Measurements from ENCODE around the gene ANKS3.

ANKS3 gene

GRCh38 chr16:4734063-4734729 is at the start of gene ANKS3, which contains the start of gene DNAAF8:
Gene ANKS3, minus strand, starts transcription at chr16:4734271. Its CDS starts 4,122 bp downstream, at chr16:4730149.
Gene DNAAF8, plus strand, starts transcription at chr16:4734537. Its CDS starts 1,978 bp downstream, at chr16:4736515.
- H3K36me3 ChIP-seq (ENCODE audit: control insufficient read depth in 2 of 2, insufficient read depth in 2 of 2, low read length in 2 of 2), result peaks cover 8 to 17% of the 10 kb centered on the region in 2 donors
- H3K4me3 ChIP-seq (ENCODE audit: low read length in 2 of 2), result peak within 1 kb of the TSS; percentile 81 to 88
- H3K9me3 ChIP-seq (ENCODE audit: control insufficient read depth in 2 of 2, low read length in 2 of 2), result no peaks in the 10 kb centered on the region
- peak within 1 kb of the TSS; percentile 81 to 83 for H3K27ac ChIP-seq (ENCODE audit: low read depth in 2 of 2, low read length in 2 of 2)
- H3K9ac ChIP-seq (ENCODE audit: low read depth in 1 of 2, low read length in 2 of 2), result peak within 1 kb of the TSS; percentile 61 to 64
- no peaks in the 10 kb centered on the region for H3K27me3 ChIP-seq (ENCODE audit: control insufficient read depth in 2 of 2, insufficient read depth in 2 of 2, low read length in 2 of 2)
- peaks cover 6 to 9% of the 10 kb centered on the region in 2 donors for H3K4me1 ChIP-seq (ENCODE audit: control insufficient read depth in 2 of 2, insufficient read depth in 2 of 2, low read length in 2 of 2)

DNA sequence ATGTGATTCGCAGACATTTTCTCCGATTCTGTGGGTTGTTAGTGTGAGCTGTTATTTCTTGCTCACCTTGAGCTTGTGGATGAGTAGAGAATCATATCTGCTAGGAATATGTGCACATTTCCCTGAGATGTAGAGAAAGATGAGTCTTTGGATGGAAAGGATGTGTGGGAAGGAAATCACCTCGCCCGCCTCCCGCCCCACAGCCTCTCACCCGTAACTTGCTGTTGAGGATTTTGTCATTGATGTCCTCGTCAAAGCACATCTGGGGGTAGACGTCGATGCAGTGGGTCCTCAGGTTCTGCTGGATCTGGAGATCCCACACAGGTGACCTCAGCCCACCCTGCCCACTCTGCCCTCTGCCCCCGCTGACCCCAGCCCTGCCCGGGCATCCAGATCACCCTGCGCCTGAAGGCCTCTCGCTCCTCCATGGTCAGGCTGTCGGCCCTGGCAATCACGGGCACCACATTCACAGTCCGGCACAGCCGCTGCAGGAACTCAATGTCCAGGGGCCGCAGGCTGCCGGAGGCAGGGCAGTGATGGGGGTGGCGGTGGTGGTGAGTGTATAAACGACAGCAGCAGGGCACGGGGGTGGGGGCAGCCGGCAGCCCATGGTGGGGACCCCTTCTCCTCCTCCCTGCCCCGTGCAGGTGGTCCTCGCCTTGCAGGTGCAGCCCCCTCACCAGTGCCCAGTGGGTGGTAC is 49.3 kb upstream of the ANKS3 start:
- Histone ChIP-seq H3K4me1 (ENCODE audit: control insufficient read depth in 2 of 2, insufficient read depth in 2 of 2, low read length in 2 of 2) (peaks cover 0 to 2% of the 10 kb centered on the region in 2 donors), H3K27me3 (ENCODE audit: control insufficient read depth in 2 of 2, insufficient read depth in 2 of 2, low read length in 2 of 2) (peaks cover 0 to 2% of the 10 kb centered on the region in 2 donors), H3K9ac (ENCODE audit: low read depth in 1 of 2, low read length in 2 of 2) (no peak overlapping the region), H3K9me3 (ENCODE audit: control insufficient read depth in 2 of 2, low read length in 2 of 2) (no peaks in the 10 kb centered on the region), H3K27ac (ENCODE audit: low read depth in 2 of 2, low read length in 2 of 2) (no peak overlapping the region), H3K4me3 (ENCODE audit: low read length in 2 of 2) (no peak overlapping the region), H3K36me3 (ENCODE audit: control insufficient read depth in 2 of 2, insufficient read depth in 2 of 2, low read length in 2 of 2) (no peaks in the 10 kb centered on the region)

DNA sequence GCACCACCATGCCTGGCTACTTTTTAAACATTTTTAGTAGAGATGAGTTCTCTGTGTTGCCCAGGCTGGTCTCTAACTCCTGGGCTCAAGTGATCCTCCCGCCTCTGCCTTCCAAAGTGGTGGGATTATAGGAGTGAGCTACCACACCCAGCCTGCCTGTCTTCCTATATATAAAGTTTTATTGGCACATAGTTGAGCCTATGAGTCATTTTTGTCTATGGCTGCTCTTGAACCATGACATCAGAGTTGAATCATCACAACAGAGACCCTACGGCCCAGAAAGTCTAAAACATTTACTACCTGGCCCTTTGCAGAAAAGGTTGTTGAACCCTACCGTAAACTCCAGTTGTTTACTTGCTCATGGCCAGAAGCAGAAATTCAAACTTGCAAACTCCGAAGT is 46.2 kb upstream of the ANKS3 start:
- no peaks in the 10 kb centered on the region for H3K36me3 ChIP-seq (ENCODE audit: control insufficient read depth in 2 of 2, insufficient read depth in 2 of 2, low read length in 2 of 2)

DNA sequence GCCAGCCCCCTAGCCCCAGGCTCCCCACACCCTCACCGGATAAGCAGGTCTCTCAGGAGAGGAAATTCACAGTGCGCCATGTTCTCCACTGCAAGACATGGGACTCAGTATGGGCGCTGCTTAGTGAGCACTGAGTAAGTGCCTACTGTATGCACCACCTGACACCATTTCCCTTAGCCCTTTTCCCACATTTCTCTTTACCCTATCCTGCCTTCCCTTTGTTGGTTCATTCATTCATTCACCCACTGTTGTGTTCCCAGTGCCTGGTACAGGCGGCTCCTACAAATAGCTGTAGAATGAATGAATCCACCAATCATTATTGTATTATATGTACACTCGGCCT is 44.0 kb upstream of the ANKS3 start:
- H3K4me3 ChIP-seq (ENCODE audit: low read length in 2 of 2), result no peak overlapping the region
- H3K27ac ChIP-seq (ENCODE audit: low read depth in 2 of 2, low read length in 2 of 2), result no peak overlapping the region
- H3K4me1 ChIP-seq (ENCODE audit: control insufficient read depth in 2 of 2, insufficient read depth in 2 of 2, low read length in 2 of 2), result peaks cover 0 to 2% of the 10 kb centered on the region in 2 donors
- H3K36me3 ChIP-seq (ENCODE audit: control insufficient read depth in 2 of 2, insufficient read depth in 2 of 2, low read length in 2 of 2), result no peaks in the 10 kb centered on the region
- no peak overlapping the region for H3K9ac ChIP-seq (ENCODE audit: low read depth in 1 of 2, low read length in 2 of 2)
- H3K9me3 ChIP-seq (ENCODE audit: control insufficient read depth in 2 of 2, low read length in 2 of 2), result no peaks in the 10 kb centered on the region
- no peaks in the 10 kb centered on the region for H3K27me3 ChIP-seq (ENCODE audit: control insufficient read depth in 2 of 2, insufficient read depth in 2 of 2, low read length in 2 of 2)

More for the DNA sequence above, 46.2 kb upstream of the ANKS3 start:
- Histone ChIP-seq H3K4me1 (ENCODE audit: control insufficient read depth in 2 of 2, insufficient read depth in 2 of 2, low read length in 2 of 2) (peaks cover 0 to 2% of the 10 kb centered on the region in 2 donors), H3K27ac (ENCODE audit: low read depth in 2 of 2, low read length in 2 of 2) (no peak overlapping the region), H3K4me3 (ENCODE audit: low read length in 2 of 2) (no peak overlapping the region), H3K9me3 (ENCODE audit: control insufficient read depth in 2 of 2, low read length in 2 of 2) (no peaks in the 10 kb centered on the region), H3K9ac (ENCODE audit: low read depth in 1 of 2, low read length in 2 of 2) (no peak overlapping the region), H3K27me3 (ENCODE audit: control insufficient read depth in 2 of 2, insufficient read depth in 2 of 2, low read length in 2 of 2) (no peaks in the 10 kb centered on the region)

GRCh38 chr16:4777339-4778049 is 43.4 kb upstream of the ANKS3 start:
- Histone ChIP-seq H3K27ac (ENCODE audit: low read depth in 2 of 2, low read length in 2 of 2) (no peak overlapping the region), H3K9ac (ENCODE audit: low read depth in 1 of 2, low read length in 2 of 2) (no peak overlapping the region), H3K4me3 (ENCODE audit: low read length in 2 of 2) (no peak overlapping the region), H3K36me3 (ENCODE audit: control insufficient read depth in 2 of 2, insufficient read depth in 2 of 2, low read length in 2 of 2) (no peaks in the 10 kb centered on the region), H3K9me3 (ENCODE audit: control insufficient read depth in 2 of 2, low read length in 2 of 2) (no peaks in the 10 kb centered on the region), H3K27me3 (ENCODE audit: control insufficient read depth in 2 of 2, insufficient read depth in 2 of 2, low read length in 2 of 2) (no peaks in the 10 kb centered on the region), H3K4me1 (ENCODE audit: control insufficient read depth in 2 of 2, insufficient read depth in 2 of 2, low read length in 2 of 2) (peaks cover 0 to 2% of the 10 kb centered on the region in 2 donors)

DNA sequence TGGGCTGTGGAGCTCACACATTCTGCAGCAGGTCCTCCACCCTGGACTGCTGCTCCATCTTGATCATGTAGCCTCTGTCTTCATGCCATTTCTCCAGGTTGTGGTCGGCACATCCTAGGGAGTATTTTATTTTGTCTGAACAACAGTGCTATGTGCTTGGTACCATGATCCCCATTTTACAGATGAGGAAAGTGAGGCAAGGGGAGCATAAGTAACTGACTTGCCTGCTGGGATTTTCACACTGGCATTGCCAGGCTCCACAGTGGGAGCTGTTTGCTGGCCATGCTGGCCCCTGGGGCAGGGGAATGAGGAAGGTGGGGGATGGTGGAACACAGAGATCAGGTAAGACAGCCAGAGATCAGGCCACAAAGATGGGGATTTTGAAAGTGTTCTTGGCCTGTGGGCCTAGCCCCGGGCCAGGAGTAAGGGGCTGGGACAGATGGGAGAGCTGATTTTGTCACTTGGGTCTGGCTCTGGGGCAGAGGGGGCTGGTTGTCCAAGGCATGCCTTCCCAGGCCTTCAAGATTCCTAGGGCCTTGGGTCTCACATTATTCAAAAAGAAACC is 42.2 kb upstream of the ANKS3 start:
- H3K27ac ChIP-seq (ENCODE audit: low read depth in 2 of 2, low read length in 2 of 2), result no peak overlapping the region
- H3K36me3 ChIP-seq (ENCODE audit: control insufficient read depth in 2 of 2, insufficient read depth in 2 of 2, low read length in 2 of 2), result no peaks in the 10 kb centered on the region
- peaks cover 0 to 2% of the 10 kb centered on the region in 2 donors for H3K4me1 ChIP-seq (ENCODE audit: control insufficient read depth in 2 of 2, insufficient read depth in 2 of 2, low read length in 2 of 2)
- H3K4me3 ChIP-seq (ENCODE audit: low read length in 2 of 2), result no peak overlapping the region
- H3K9ac ChIP-seq (ENCODE audit: low read depth in 1 of 2, low read length in 2 of 2), result no peak overlapping the region
- H3K9me3 ChIP-seq (ENCODE audit: control insufficient read depth in 2 of 2, low read length in 2 of 2), result no peaks in the 10 kb centered on the region
- H3K27me3 ChIP-seq (ENCODE audit: control insufficient read depth in 2 of 2, insufficient read depth in 2 of 2, low read length in 2 of 2), result no peaks in the 10 kb centered on the region

DNA sequence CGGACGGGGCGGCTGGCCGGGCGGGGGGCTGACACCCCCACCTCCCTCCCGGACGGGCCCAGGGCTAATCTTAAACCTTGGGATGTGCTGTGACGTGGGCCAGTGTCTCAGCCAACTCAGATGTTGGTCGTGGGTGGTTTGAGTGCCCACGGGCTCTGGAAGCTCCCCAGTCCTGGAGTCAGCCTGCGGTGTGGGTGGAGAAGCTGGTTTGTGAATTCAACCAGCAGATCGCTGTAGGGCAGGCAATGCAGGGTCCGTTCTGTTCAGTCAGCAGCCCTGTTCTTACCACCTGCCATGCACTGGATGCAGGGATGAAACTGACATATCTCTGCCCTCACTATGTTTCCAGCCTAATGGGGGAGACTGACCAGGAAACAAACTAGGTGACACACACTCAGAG is 40.9 kb upstream of the ANKS3 start:
- H3K27ac ChIP-seq (ENCODE audit: low read depth in 2 of 2, low read length in 2 of 2), result no peak overlapping the region
- no peak overlapping the region for H3K9ac ChIP-seq (ENCODE audit: low read depth in 1 of 2, low read length in 2 of 2)
- no peaks in the 10 kb centered on the region for H3K9me3 ChIP-seq (ENCODE audit: control insufficient read depth in 2 of 2, low read length in 2 of 2)
- H3K36me3 ChIP-seq (ENCODE audit: control insufficient read depth in 2 of 2, insufficient read depth in 2 of 2, low read length in 2 of 2), result no peaks in the 10 kb centered on the region
- H3K4me3 ChIP-seq (ENCODE audit: low read length in 2 of 2), result no peak overlapping the region
- H3K4me1 ChIP-seq (ENCODE audit: control insufficient read depth in 2 of 2, insufficient read depth in 2 of 2, low read length in 2 of 2), result peaks cover 0 to 2% of the 10 kb centered on the region in 2 donors
- H3K27me3 ChIP-seq (ENCODE audit: control insufficient read depth in 2 of 2, insufficient read depth in 2 of 2, low read length in 2 of 2), result no peaks in the 10 kb centered on the region

DNA sequence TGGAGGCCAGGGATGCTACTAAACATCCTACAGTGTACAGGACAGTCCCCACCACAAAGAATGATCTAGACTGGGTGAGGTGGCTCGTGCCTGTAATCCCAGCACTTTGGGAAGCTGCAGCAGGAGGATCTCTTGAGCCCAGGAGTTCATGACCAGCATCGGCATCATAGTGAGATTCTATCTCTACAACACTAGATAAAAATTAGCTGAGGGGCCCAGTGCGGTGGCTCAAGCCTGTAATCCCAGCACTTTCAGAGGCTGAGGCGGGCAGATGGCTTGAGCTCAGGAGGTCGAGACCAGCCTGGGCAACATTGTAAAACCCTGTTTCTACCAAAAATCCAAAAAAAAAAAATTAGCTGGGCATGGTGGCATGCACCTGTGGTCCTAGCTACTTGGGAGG is 38.3 kb upstream of the ANKS3 start:
- Histone ChIP-seq H3K4me3 (ENCODE audit: low read length in 2 of 2) (no peak overlapping the region), H3K27ac (ENCODE audit: low read depth in 2 of 2, low read length in 2 of 2) (no peak overlapping the region), H3K27me3 (ENCODE audit: control insufficient read depth in 2 of 2, insufficient read depth in 2 of 2, low read length in 2 of 2) (no peaks in the 10 kb centered on the region), H3K9ac (ENCODE audit: low read depth in 1 of 2, low read length in 2 of 2) (no peak overlapping the region), H3K4me1 (ENCODE audit: control insufficient read depth in 2 of 2, insufficient read depth in 2 of 2, low read length in 2 of 2) (peaks cover 14 to 15% of the 10 kb centered on the region in 2 donors), H3K9me3 (ENCODE audit: control insufficient read depth in 2 of 2, low read length in 2 of 2) (no peaks in the 10 kb centered on the region), H3K36me3 (ENCODE audit: control insufficient read depth in 2 of 2, insufficient read depth in 2 of 2, low read length in 2 of 2) (no peaks in the 10 kb centered on the region)

DNA sequence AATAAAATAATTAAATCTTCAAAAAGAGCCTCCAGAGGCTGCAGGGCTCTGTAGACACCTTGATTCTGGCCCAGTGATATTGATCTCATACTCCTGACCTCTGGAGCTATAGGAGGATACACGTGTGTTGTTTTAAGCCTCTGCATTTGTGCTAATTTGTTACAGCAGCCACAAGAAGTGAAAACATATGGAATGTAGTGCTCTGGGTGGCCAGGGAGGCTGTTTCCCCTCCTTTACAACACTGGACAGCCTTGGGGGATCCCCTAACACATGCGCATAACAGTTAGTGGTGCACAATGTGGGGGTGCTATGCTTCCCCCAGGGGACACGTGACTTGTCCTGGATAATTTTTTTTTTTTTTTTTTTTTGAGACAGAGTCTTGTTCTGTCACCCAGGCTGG is 37.6 kb upstream of the ANKS3 start:
- no peaks in the 10 kb centered on the region for H3K36me3 ChIP-seq (ENCODE audit: control insufficient read depth in 2 of 2, insufficient read depth in 2 of 2, low read length in 2 of 2)
- no peak overlapping the region for H3K4me3 ChIP-seq (ENCODE audit: low read length in 2 of 2)
- no peak overlapping the region for H3K9ac ChIP-seq (ENCODE audit: low read depth in 1 of 2, low read length in 2 of 2)
- H3K4me1 ChIP-seq (ENCODE audit: control insufficient read depth in 2 of 2, insufficient read depth in 2 of 2, low read length in 2 of 2), result peaks cover 15 to 16% of the 10 kb centered on the region in 2 donors
- H3K27ac ChIP-seq (ENCODE audit: low read depth in 2 of 2, low read length in 2 of 2), result no peak overlapping the region
- no peaks in the 10 kb centered on the region for H3K9me3 ChIP-seq (ENCODE audit: control insufficient read depth in 2 of 2, low read length in 2 of 2)
- H3K27me3 ChIP-seq (ENCODE audit: control insufficient read depth in 2 of 2, insufficient read depth in 2 of 2, low read length in 2 of 2), result no peaks in the 10 kb centered on the region

DNA sequence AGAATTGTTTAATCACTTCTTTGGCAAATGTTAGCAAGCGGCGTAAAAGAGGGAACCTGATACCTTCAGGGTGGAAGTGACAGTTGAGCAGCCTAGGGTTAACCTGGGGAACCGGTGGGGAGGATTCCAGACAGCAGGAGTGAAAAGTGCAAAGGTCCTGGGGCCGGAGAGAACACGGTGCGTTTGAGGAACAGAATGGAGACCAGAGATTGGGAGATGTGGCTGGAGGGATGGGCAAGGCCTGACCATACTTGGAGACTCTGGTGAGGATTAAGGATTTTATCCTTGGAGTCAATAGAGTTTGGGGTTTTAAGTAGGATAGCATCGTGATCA is 35.2 kb upstream of the ANKS3 start:
- Histone ChIP-seq H3K9ac (ENCODE audit: low read depth in 1 of 2, low read length in 2 of 2) (peak overlapping the region; percentile 32 to 75), H3K4me1 (ENCODE audit: control insufficient read depth in 2 of 2, insufficient read depth in 2 of 2, low read length in 2 of 2) (peaks cover 20 to 24% of the 10 kb centered on the region in 2 donors), H3K9me3 (ENCODE audit: control insufficient read depth in 2 of 2, low read length in 2 of 2) (no peaks in the 10 kb centered on the region), H3K36me3 (ENCODE audit: control insufficient read depth in 2 of 2, insufficient read depth in 2 of 2, low read length in 2 of 2) (peaks cover 0 to 7% of the 10 kb centered on the region in 2 donors), H3K27me3 (ENCODE audit: control insufficient read depth in 2 of 2, insufficient read depth in 2 of 2, low read length in 2 of 2) (no peaks in the 10 kb centered on the region), H3K4me3 (ENCODE audit: low read length in 2 of 2) (peak overlapping the region; percentile 73 to 96), H3K27ac (ENCODE audit: low read depth in 2 of 2, low read length in 2 of 2) (peak overlapping the region in 1 of 2 donors; percentile 95)
